GM21390 (cell line): ENCODE data around the gene PTPRE.

Experiments used
- ATAC-seq: cut with Tn5 transposase; IDR thresholded peaks from one replicate; pipeline ENCODE4 v1.9.1; 2021; ENCODE audit not compliant: unreplicated experiment

PTPRE gene

DNA sequence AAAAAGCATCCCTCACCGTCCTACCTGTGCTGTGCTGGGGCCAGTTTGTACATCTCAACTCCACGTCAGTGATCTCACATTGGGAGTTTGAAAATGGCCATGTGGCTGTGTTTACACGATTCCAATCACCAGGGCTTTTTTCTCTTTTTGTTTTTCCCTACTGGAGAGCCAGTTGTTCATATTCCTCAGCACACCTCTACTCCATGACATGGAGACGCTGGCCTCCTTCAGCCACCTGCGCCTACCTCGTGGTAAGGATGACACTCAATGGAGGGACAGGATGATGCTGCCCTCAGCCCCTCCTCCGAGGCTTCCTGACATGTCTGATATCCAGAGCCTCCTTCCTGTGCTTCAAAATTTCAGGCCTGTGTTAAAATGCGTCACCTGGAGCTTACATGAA lies 24.5 kb upstream of the PTPRE start:
- no peak for ATAC-seq

DNA sequence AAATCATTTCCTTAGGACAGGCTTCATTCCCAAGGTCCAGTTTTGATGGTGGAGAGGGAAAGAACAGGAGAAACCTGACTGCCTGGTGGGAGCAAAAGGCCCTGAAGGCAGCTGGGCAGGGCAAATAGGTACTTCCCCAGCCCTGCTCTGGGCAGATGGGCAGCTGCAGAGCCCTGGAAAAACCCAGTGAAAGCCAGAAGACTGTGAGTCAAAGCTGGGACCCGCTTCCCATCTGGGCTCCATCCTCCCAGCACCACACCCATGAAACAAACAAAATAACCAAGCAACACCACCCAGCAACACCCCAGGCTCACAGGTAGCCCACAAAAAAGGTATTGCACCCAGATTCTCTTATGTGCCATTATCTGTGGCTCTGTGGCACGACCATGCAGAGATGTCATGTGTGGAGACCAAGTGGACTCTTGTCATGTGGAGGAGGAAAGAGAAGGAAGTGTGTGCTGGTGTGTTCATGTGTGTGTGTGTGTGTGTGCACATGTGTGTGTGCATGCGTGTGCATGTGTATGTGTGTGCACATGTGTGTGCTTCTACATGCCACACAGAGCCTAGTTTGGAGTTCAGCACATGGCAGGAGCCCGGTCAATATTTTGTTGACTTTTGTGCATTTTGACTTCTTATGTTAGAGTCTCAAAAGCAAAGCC lies 24.0 kb upstream of the PTPRE start:
- ATAC-seq: no peak

DNA sequence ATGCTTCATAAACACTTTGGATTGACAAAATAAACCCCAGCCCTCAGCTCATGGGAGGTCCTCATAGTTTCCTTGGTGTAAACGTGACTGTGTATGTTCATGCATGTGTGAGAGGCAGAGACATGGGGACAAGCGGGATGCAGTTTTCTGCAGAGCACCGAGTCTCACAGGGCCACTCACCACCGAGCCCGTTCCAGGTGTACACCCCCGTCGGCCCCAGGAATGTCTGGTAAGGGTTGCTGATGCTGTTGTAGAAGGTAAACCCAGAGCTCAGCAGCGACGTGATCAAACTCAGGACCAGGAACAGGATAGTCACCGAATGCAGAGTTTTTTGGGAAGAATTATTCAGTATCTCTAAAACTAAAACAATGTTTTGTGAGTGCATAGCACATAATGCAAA lies 23.4 kb upstream of the PTPRE start:
- ATAC-seq: no peak

DNA sequence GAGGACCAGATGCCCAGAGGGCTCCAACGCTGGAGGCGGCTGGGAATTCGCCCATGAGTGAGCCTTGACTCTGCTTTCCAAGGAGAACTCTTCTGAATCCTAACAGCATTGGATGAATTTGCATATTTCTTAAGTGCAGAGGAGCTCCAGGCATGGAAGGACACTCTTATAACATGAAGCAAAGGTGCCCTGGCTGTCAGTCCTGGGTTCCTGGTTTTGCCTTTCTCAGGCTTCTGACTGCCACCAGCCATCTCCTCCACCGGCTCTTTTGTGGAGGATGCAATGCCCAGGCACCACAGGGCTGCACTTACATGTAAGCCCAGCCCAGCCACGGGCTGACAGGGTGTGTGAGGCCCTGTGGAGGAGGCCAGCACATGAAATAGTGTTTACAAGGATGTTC lies 22.4 kb upstream of the PTPRE start:
- ATAC-seq: no peak

DNA sequence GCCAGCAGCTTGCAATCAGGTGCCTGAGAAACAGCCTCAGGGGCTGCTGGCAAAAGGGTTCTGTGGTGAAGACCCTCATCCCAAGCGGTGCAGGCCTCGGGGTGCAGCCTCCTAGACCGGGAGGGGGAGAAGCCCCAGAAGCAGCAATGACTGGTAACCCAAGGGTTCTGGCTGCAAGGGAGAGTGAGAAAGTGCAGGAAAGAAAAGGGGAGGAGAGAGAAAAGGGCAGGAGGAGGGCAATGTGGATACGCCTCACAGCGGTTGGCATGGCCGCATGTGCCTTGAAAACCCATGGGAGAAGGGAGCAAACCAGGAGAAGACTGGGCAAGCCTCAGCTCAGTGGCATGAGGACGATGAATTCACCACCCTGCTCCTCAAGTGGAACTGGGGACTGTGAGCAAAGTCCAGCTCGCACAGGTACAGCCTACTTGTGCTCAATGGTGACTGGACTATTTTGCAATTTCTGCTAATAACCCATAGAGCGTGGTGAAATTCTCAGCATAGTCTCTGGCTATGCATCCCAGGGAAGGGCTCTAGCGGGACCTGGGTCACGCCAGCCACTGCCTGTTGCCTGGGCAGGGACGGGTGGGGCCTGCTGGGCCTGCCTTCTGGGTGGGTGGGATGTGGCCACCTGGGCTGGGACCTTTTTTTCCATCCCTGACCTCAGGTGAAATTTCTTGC lies 20.4 kb upstream of the PTPRE start:
- no peak for ATAC-seq

DNA sequence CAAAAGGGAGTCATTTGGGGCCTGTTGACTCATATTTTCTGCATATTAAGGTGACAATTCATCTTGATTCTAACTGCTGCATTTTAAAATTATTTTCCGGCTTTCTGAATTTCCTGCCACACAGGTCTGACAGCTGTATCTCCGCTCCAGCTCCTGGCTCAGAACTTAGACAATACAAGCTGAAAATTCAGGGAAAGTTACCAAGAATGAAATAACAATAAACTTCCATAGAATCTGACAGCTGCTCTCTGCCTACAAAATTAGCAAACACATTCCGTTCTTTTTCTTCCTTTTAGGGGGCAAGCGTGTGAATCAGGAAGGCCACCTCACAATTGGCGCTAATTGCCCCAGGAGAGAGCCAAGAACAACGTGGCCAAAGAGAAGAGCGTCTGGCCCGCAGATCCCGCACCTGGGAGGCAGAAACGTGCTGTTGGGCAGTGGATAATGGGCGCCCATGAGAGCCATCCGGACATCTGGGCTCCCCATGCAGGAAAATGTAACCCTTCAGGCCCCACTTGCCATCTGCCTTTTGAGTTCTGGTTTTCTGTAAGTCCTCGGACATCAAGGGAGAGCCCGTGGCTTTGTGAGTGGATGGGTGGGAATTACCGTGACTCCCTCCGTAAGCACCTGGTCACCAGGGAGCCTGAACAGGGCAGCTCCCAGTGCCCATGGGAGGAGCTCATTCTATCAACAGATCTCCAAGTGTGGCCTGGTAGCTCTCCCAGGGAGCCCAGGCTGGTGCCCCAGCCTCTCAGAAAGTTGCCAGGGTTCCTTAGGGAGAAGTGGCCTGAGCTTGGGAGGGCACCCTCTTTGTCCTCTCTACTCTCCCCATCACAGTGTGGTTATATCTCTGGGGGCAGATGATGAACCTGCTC lies 19.1 kb upstream of the PTPRE start:
- ATAC-seq: no peak

DNA sequence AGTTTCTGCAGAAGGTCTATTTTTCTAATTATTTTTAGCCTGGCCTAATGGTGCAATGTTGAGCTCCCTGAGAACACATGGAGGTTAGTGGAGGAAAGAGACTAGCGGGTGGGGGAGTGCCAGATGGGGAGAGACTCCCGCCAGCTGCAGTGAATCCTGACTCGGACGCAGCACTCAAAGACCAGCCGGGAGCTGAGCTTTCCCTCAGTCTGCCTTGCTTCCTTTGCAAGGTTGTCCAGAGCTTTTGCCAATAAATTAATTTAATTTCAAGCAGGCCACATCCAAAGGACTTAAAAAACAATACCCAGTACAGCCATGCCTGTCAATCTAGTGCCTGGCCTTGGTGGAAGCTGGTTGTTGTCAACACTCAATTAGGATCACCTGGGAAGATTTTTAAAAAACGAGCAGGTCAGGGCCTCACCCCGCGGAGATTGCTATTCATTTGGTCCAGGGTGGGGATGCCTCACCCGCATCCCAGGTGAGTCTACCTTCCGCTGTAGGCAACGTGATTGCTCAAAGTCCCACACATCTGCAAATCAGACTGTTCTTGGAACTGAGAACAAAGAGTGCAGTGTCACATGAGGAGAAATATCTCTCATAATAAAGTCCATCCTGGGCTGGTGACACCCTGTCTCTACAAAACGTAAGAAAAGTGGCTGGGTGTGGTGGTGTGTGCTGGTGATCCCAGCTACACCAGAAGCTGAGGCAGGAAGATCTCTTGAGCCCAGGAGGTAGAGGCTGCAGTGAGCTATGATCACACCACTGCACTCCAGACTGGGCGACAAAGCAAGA lies 18.2 kb upstream of the PTPRE start:
- no peak for ATAC-seq

DNA sequence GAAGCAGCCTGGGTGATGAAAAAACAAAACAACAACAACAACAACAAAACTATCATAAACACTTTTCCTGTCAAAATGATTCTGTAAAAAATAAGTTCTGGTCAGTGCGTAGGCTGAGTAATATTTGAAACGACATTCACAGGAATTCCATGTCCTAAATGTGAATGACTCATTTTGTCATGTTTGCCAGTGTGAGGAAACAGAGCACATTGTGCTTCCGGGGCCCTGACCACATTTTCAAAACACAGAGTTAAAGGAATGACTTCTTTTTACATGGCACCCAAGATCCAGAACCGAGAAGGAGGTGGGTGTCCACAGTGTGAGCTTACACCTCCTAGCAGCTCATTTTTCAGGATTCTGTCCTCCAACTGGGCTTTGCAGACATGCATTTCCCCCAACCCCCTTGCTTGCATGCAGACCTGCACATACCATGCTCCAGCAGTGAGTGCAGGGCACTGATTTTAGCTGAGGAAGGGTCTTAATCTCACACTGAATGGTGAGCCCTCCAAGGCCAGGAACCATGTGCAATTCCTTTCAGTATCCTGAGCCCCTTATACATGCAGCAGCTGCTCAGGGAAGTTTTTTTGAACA lies 17.2 kb upstream of the PTPRE start:
- no peak for ATAC-seq

DNA sequence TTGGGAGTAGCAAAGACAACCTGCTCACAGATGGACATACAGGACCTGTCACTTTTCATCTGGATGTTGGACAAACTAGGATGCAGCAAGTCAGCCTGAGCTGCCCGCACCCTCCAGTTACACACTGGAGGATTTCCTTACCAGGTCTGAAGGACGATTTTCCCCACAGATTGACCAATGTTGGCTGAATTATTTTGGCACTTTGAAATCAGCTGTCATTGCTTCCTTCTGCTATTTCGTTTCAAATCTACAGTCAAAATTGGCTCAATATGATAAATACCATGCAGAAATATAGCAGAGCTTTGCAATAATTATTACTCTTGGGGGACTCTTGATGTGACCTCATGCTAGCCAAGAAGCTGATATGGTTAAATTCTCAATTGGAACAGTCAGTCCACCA lies 16.7 kb upstream of the PTPRE start:
- no peak for ATAC-seq

DNA sequence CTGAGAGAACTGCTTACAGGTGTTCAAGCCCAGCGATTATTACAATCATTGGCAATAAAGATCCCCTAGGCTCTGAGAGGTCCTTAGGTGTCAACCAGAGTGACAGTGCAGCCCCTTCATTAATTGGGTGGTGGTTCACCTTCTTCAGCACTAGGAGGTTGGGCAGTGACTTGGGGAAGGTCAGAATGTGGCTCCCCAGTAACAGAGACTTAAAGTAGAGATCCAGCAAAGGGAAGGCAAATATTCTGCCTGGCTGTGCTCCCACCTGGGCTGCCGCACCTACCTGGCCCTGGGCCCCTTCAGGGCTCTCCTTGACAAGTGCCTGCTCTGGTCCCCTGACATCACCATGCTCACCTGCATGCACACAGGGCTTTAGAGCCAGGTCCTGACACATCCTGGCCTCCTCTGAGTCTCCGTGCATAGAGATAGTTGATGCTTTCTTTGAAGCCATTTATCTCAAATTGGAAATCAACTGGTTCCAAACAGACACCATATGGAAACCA lies 16.0 kb upstream of the PTPRE start:
- ATAC-seq: no peak

DNA sequence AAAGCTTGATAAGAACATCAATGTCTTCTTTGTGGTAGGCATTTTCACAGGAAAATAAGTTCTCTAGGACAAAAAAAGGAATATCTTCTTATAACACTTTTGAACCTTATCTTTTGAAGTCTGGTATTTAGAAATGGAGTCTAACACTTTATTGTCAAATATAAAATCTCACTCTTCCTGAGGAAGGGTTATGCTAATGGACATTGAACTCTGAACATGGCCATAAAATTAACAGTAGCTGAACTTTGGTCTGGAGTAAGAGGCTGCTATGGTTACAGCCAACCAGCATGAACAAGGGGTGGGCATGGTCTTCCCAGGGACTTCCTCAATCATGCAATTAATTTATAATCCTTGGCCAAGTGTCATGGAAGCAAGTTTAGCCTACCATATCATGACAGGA lies 14.2 kb upstream of the PTPRE start, which contains the start of gene CLRN3:
Gene CLRN3 (minus strand): TSS at position 199 of the 400 bp plus-strand sequence. CDS start 157 bp downstream, at position 42.
- ATAC-seq: no peak

DNA sequence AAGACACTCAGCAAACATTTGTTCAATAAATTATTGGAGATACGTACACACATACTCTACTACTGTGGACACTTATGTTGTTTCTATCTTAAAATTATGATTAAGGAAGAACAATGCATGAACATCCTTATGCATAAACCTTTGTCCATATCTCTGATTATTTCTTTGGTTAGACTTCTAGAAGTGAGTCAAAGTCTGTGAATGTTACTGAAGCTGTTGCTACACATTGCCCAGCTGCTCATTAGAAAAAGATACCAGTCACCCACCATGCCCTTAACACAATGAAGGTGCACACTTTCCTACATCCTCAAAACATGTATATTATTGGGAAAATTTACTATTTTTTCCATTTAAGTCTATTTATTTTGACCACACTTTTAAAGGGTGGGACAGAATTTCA lies 12.8 kb upstream of the PTPRE start:
- no peak for ATAC-seq

DNA sequence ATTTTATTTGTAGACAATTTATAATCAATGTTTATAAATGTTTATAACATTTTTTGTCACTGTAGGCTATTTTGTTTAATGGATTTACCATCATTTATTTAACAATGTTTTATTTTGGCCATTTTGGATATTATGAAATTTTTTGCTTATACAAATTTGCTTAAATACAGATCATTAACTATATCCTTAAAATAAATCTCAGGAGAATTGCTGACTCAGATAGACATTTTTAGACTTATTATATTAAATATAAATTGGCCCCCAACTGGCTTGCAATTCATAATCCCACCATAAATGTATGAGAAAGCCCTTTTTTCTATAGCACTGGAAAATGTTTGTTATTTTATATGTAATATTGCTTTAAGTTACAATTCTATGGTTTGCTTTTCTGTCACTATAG lies 10.3 kb upstream of the PTPRE start:
- no peak for ATAC-seq

DNA sequence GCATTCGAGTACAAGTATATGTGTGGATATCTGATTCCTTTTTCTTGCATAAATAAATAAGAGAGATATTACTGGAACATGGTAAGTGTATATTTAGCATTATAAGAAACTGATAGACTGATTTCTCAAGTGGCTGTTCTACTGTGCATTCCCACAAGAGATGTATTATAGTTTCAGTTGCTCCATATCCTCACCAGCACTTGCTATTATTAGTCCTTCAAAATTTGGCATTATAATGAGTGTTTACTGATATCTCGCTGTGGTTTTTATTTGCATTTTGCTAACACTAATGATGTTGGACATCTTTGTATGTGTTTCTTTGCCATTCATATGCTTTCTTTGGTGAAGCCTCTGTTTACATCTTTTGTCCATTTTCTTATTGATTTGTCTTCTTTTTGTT lies 9.7 kb upstream of the PTPRE start:
- no peak for ATAC-seq

DNA sequence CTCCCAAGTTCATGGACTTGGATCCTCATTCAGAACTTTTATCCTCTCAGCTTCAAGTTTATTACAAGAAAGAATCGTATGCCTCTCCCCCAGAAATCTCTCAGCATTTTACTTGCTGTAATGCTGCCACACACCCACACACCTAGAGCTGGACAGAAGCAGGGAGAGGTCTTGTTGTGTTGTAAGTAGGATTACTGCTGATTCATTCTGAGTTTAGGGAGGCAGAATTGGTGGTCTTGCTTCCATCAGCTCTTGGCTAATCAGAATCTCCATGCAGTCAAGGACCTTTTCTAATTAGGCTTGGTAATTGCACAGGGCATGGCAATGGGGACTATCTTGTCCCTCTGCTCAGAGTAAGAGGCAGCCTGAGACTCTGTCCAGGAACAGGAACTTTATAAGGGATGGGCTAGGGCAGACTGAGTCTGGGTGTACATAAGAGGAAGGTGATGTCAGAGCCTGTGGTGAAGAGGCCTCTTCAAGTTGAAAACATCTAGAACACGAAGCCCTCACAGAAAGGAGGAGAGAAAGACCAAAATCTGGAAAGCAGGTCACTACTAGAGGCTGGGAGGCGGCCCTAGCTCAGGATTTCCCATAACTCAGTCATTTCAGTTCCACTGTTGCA lies 7.0 kb upstream of the PTPRE start:
- ATAC-seq: no peak

DNA sequence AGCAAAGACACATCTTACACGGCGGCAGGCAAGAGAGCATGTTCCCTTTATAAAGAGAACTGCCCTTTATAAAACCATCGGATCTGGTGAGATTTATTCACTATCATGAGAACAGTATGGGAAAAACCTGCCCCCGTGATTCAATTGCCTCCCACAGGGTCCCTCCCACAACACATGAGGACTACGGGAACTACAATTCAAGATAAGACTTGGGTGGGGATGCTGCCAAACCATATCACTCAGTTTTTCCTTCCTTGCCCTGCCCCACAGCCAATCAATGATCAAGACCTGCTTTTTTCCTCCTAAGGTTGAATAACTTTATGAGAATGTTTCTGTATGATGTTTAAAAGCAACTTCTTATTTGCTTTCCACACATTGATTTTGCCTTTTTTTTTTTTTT lies 3.1 kb upstream of the PTPRE start:
- no peak for ATAC-seq

DNA sequence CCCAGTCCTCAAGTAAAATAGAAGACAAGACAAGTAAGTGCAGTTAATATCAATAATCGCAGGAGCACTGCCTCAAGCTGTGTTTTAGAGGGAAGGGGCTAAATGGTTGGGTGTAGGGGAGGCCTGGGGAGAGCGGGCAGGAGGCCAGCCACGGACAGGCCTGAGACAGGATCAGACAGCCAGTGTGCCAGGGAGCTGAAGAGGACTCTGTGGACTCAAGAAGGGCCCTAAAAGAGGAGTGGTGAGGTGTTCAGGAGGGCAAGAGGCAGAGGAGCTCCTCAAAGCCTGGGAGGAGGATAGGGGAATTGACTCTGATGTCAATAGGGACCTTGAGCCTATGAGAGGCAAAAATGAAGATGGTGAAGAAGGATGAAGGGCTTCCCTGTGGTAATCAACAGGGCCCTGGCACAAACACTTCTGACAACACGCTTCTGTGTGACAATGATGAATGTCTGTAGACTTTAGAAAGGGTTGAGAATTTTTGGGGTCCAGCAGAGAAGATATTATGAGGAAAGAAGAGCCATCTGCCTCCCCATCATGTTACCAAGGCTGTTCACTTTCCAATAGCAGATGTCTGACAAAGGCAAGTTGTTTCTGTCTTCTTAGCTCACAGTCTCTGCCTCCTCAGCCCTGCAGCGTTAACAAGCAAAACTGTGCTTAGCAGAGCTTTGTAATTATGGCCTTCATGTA lies 2.4 kb upstream of the PTPRE start:
- no peak for ATAC-seq

DNA sequence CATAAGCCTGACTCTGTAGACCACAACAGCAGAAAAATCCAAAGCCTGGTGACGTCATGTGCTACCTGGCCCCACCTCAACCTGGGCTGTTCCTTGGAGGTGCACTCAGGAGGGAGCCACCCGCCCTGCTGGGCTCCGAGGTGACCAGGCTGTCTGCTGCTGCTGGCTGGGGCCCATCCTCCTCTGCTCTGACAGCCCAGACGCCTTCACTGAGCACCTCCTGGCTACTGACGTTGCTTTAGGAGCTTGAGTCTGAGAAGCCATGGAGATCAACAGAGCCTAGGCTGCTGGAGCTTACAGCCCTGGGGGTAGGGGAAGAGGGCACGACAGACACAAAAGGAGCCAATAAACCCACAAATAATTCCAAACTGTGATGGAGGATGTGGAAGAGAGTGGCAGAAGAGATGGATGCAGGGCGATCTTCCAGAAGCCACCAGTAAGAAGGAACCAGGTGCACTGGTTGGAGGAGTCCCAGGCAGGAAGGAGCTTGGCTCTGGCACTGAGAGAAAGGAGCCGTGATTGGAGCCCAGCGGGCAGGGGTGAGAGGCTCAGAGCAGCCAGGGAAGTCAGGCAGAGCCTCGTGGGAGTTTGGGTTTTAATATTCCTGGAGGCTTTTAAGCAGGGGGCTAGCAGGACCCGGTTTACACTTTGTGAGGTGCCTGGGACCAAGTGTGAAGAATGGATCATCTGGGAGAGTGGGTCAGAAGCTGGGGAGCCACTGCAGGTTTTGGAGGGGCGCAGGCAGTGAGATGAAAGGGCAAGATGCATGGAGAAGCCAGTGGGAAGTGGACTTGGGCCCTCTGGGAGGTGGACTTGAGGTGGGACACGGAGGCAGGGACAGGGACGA lies 1.7 kb upstream of the PTPRE start:
- ATAC-seq: no peak

DNA sequence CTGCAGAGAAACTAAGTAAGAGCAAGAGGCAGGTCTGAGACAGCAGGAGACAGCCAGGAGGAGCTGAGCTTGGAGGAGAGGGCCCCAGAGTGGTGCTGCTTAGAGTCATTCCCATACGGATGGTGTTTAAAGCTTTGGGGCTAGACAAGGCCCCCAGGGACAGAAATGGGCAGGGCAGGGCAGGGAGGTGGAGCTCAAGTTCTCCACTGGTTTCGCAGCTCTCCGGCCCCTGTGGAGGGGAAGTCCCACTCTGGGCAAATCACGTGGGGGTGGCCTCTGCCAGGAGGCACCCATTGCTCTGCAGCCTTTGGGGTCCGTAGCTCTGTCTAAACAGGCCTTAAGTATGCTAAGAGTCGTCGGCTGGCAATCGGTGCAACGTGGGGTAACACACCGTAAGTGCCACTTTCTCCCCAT lies 1.0 kb upstream of the PTPRE start:
- ATAC-seq: no peak
